GM12801 (cell line): Measurements from ENCODE around the gene MAMLD1.

ENCODE experiments used
- CTCF ChIP-seq: IDR thresholded peaks from one replicate; pipeline ENCODE4 v1.5.1; 2011; ENCODE audit warnings: control low read depth; ENCODE audit not compliant: insufficient read length; ENCODE audit errors: extremely low read depth

MAMLD1 gene

DNA sequence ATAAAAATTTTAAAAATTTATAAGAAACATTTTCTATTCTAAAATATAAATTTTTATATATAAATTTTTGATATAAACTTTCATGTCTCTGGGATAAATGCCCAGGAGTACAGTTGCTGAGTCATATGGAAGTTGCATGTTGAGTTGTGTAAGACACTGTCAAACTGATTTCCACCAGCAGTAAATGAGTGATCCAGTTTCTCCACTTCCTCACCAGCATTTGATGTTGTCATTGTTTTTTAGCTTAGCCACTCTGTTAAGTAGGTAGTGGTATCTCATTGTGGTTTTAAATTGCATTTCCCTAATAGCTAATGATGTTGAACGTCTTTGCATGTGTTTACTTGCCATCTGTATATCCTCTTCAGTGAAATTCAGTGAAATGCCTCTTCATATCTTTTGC, 66.5 kb downstream of the MAMLD1 start:
- no peak for TF ChIP-seq CTCF

- TF ChIP-seq CTCF, result no peak
Measured at GRCh38 chrX:150436195-150436594, 73.1 kb downstream of the MAMLD1 start.

- TF ChIP-seq CTCF, result no peak
Measured at GRCh38 chrX:150438165-150438564, 75.0 kb downstream of the MAMLD1 start.

DNA sequence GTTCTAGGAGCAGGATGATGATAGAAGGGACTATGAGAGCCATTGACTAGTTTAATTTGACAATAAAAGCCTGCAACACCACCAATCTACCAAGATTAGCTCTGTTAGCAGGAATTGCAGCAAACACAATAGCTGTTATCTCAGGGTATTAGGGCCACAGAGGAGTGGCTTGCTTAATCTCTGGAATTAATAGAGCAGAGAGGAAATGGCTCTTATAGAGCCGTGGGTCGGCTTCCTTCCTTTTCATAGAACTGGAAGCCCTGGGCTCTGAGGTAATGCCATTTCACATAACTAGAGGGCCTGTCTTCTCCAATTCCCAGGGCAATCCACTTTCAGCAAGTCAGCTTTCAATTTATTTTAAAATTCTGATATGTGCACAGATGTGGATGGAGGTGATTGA, 83.0 kb downstream of the MAMLD1 start:
- no peak for TF ChIP-seq CTCF

- TF ChIP-seq CTCF, result no peak
Measured at GRCh38 chrX:150446995-150447394, 83.9 kb downstream of the MAMLD1 start.

GRCh38 chrX:150449313-150449712, 86.2 kb downstream of the MAMLD1 start:
- TF ChIP-seq CTCF, result no peak

- no peak for TF ChIP-seq CTCF
Measured at GRCh38 chrX:150450519-150451177, 87.5 kb downstream of the MAMLD1 start.
